Caco-2 (cell line): ENCODE results near the gene NOL12. TPM values are rescaled to one million over a fixed set of nuclear protein-coding genes. Genes with fewer than 3 reads are reported as not detected.

Experiments used
- BruUV-seq: library from RNA; stranded (reverse); fragments of 400-500 nt; replicated peaks from 2 replicates; lab custom pipeline; 2021; lab: Mats Ljungman, UMichigan
- CTCF ChIA-PET: fragments of 300-600 bp; sonication (Branson Sonifier 250); formaldehyde crosslinking; loops from one replicate; lab custom pipeline; 2022; ENCODE audit warnings: antibody characterized with exemption; lab: Charles Lee
- POLR2A ChIA-PET: fragments of 300-600 bp; sonication (Branson Sonifier 250); formaldehyde crosslinking; loops from one replicate; lab custom pipeline; 2022; ENCODE audit warnings: antibody characterized with exemption; lab: Charles Lee
- DNase-seq, 2 experiments: peaks; one replicate each; pipeline versions ENCODE4 v3.0.0 to v3.0.0-alpha.2; 2020 to 2022
- H3K27me3 ChIP-seq: replicated peaks from 2 replicates; pipeline ENCODE4 v1.6.0; 2011; ENCODE audit warnings: low read length; ENCODE audit not compliant: control insufficient read depth, insufficient read depth
- H3K36me3 ChIP-seq: 2 replicates; pipeline ENCODE4 v1.5.1; 2011; ENCODE audit warnings: low read length; ENCODE audit not compliant: control insufficient read depth, insufficient read depth
- H3K4me1 ChIP-seq: fragments of 250-450 bp; sonication (Bioruptor Pico); 2 replicates; pipeline ENCODE4 v1.5.1; 2020; ENCODE audit warnings: mild to moderate bottlenecking
- H3K4me3 ChIP-seq: 2 replicates; pipeline ENCODE4 v1.5.1; 2011; ENCODE audit warnings: low read depth, mild to moderate bottlenecking, control low read depth, low read length
- H3K9me3 ChIP-seq: fragments of 250-450 bp; sonication (Bioruptor Pico); 2 replicates; pipeline ENCODE4 v1.5.1; 2020; ENCODE audit warnings: mild to moderate bottlenecking, moderate library complexity
- H3K27ac Mint-ChIP-seq: one replicate; pipeline ENCODE4 v1.8.0; 2022; ENCODE audit warnings: mixed read lengths; ENCODE audit not compliant: unreplicated experiment
- H3K27me3 Mint-ChIP-seq: one replicate; pipeline ENCODE4 v1.8.0; 2022; ENCODE audit warnings: mixed read lengths; ENCODE audit not compliant: insufficient read depth, unreplicated experiment
- H3K36me3 Mint-ChIP-seq: one replicate; pipeline ENCODE4 v1.8.0; 2022; ENCODE audit warnings: mild to moderate bottlenecking, mixed read lengths; ENCODE audit not compliant: insufficient read depth, unreplicated experiment
- H3K4me1 Mint-ChIP-seq: one replicate; pipeline ENCODE4 v1.8.0; 2022; ENCODE audit warnings: low read depth, mixed read lengths; ENCODE audit not compliant: unreplicated experiment
- H3K4me3 Mint-ChIP-seq: one replicate; pipeline ENCODE4 v1.8.0; 2022; ENCODE audit warnings: mild to moderate bottlenecking, moderate library complexity, mixed read lengths; ENCODE audit not compliant: unreplicated experiment
- H3K9me3 Mint-ChIP-seq: one replicate; pipeline ENCODE4 v1.8.0; 2022; ENCODE audit warnings: mixed read lengths; ENCODE audit not compliant: unreplicated experiment
- intact Hi-C: fragments of 100-400 bp; cut with micrococcal nuclease; formaldehyde crosslinking; loops from one replicate; pipeline ENCODE4 v1.10.0; 2022; ENCODE audit not compliant: unreplicated experiment
- total RNA-seq: library from RNA; stranded (reverse); gene quantifications from 2 replicates; pipeline ENCODE4 v1.2.3, GENCODE V29; 2022
- TF ChIP-seq, protein P1 (sequence below), 2 experiments: fragments of 200-600 bp in 1 of 2; IDR thresholded peaks; 1 replicate in 1 of 2; 2 replicates in 1 of 2; pipeline versions ENCODE4 v1.5.1 to v1.8.0; 2011 to 2022; ENCODE audit warnings: antibody characterized with exemption in 1 of 2, control low read depth in 1 of 2, inconsistent platforms in 1 of 2, low read depth in 1 of 2, low read length in 1 of 2, mild to moderate bottlenecking in 1 of 2, moderate library complexity in 1 of 2; ENCODE audit not compliant: insufficient read depth in 1 of 2, severe bottlenecking in 1 of 2, unreplicated experiment in 1 of 2

NOL12 gene
- total RNA-seq, 1 experiment from 2014 or later: 20.2 TPM

DNA sequence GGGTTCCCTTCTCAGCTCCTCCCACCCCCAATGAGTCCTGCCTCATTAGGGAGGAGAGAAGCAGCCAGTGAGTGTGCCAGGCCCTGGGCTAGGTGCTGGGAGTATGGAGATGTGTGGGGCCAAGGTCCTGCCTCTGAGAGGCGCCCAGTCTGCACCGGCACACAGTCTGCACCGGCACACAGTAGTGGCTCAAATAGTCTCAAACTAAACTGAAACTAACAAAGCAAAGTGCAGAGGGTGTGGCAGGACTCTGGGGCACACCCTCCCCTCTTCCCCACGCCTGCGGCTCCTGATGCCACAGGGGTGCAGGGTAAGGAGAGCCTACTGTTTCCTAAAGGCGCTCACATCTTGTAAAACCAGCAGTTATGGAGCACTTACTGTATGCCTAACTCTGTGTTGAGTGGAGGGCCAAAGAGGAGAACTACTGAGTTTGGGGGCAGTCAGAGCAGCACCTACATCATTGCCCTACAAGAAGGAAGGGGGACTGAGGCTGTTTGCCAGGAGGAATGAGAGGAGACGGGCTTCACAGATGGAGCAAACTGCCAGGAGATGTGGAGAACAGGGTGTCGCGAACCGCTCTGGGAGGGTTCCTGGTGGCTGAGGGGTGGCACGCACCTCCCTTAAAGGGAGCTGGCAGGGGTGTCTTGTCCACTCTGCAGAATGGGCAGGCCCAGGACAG, 47.6 kb upstream of the NOL12 start:
- Histone ChIP-seq H3K36me3 (no peaks in the 10 kb centered on the region; the same call in 1 of the 2 replicates), H3K9me3 (no peaks in the 10 kb centered on the region), H3K4me3 (peak overlapping the region; percentile 78; the same call in 1 of the 2 replicates), H3K4me1 (peaks cover 30% of the 10 kb centered on the region), H3K27me3 (no peaks in the 10 kb centered on the region)
- Mint-ChIP-seq H3K4me1 (peaks cover 11% of the 10 kb centered on the region), H3K36me3 (peaks cover 12% of the 10 kb centered on the region), H3K27ac (peak overlapping the region; percentile 76), H3K9me3 (no peaks in the 10 kb centered on the region), H3K4me3 (peak overlapping the region; percentile 75), H3K27me3 (no peaks in the 10 kb centered on the region)
- TF ChIP-seq, protein P1, sequence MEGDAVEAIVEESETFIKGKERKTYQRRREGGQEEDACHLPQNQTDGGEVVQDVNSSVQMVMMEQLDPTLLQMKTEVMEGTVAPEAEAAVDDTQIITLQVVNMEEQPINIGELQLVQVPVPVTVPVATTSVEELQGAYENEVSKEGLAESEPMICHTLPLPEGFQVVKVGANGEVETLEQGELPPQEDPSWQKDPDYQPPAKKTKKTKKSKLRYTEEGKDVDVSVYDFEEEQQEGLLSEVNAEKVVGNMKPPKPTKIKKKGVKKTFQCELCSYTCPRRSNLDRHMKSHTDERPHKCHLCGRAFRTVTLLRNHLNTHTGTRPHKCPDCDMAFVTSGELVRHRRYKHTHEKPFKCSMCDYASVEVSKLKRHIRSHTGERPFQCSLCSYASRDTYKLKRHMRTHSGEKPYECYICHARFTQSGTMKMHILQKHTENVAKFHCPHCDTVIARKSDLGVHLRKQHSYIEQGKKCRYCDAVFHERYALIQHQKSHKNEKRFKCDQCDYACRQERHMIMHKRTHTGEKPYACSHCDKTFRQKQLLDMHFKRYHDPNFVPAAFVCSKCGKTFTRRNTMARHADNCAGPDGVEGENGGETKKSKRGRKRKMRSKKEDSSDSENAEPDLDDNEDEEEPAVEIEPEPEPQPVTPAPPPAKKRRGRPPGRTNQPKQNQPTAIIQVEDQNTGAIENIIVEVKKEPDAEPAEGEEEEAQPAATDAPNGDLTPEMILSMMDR (IDR thresholded peaks at IDR 0.05; ENCODE audit: insufficient read depth in 1 of 2, low read depth in 1 of 2, low read length in 1 of 2, severe bottlenecking in 1 of 2, unreplicated experiment in 1 of 2): no peak
- intact Hi-C loops: no loop called here
- ChIA-PET POLR2A (no interaction called here), CTCF (interaction anchor here (0.6 to 1.0 kb wide), 3 partner anchors 20 to 181 kb away, joined by 3 read pairs; partner anchors contain the start of gene PDXP)
- BruUV-seq: no TSS peak
- DNase-seq: no peak

GRCh38 chr22:37639070-37639760, 46.9 kb upstream of the NOL12 start, which contains the start of gene SH3BP1:
SH3BP1 (plus strand) TSS chr22:37639669; CDS start chr22:37639788, 119 bp downstream.
- Mint-ChIP-seq H3K9me3 (no peaks in the 10 kb centered on the region), H3K27ac (peak within 1 kb of the TSS; percentile 76), H3K4me3 (peak within 1 kb of the TSS; percentile 75), H3K36me3 (peaks cover 13% of the 10 kb centered on the region), H3K4me1 (peaks cover 13% of the 10 kb centered on the region), H3K27me3 (no peaks in the 10 kb centered on the region)
- no TSS peak for BruUV-seq
- ChIA-PET POLR2A (no interaction called here), CTCF (interaction anchor here (0.6 to 1.0 kb wide), 3 partner anchors 19 to 93 kb away, joined by 3 to 6 read pairs (median 3); partner anchors contain the start of gene PDXP)
- TF ChIP-seq, protein P1 (IDR thresholded peaks at IDR 0.05; ENCODE audit: insufficient read depth in 1 of 2, low read depth in 1 of 2, low read length in 1 of 2, severe bottlenecking in 1 of 2, unreplicated experiment in 1 of 2): no peak
- Histone ChIP-seq H3K4me3 (peak within 1 kb of the TSS; percentile 78), H3K4me1 (peaks cover 26% of the 10 kb centered on the region), H3K9me3 (no peaks in the 10 kb centered on the region), H3K27me3 (no peaks in the 10 kb centered on the region), H3K36me3 (no peaks in the 10 kb centered on the region; the same call in 1 of the 2 replicates)
- peak; percentile 77 to 81 for DNase-seq
- intact Hi-C loops: no loop called here
